ENCODE results near the gene VRK2.
"Not testable (repeated sequence)": the region's sequence is repeated elsewhere in the genome, so short reads cannot be mapped to it uniquely, and the experiment has no call there.

The VRK2 gene

GRCh38 chr2:58055033-58055786 lies 8.6 kb downstream of the VRK2 start:
- DNase-seq: no peak

DNA sequence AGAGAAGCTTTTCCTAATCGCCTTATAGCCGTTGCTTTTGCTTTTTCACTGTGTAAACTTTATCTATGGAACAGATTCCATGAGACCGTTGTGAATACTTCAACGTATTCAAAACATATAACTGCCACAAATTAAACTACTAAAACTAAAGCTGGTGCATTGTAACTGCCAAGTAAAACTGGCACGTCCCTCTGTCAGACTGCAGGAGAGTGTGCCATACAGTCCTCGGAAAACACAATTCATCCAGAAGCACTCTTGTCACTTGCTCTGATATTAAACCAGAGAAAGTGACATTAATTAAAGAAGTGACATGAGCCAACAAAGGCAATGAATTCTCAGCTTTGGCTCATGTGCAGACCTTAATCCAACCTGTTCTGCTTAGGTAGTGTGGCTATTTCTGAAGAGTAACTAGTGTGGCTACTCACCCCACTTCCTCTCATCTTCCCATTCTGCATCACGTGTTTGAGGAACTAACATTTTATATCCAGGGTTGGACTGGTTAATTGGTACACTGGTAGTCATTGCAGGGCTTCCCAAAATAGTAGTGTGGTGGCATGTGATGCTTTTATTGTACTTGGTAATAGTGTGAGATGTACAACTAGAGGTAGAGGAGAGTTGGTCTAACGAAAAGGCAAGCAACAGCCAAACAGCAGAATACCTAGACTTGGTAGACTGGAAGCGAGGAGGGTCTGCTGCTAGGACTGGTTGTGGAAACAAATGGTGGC lies 9.7 kb downstream of the VRK2 start:
- DNase-seq: no peak

DNA sequence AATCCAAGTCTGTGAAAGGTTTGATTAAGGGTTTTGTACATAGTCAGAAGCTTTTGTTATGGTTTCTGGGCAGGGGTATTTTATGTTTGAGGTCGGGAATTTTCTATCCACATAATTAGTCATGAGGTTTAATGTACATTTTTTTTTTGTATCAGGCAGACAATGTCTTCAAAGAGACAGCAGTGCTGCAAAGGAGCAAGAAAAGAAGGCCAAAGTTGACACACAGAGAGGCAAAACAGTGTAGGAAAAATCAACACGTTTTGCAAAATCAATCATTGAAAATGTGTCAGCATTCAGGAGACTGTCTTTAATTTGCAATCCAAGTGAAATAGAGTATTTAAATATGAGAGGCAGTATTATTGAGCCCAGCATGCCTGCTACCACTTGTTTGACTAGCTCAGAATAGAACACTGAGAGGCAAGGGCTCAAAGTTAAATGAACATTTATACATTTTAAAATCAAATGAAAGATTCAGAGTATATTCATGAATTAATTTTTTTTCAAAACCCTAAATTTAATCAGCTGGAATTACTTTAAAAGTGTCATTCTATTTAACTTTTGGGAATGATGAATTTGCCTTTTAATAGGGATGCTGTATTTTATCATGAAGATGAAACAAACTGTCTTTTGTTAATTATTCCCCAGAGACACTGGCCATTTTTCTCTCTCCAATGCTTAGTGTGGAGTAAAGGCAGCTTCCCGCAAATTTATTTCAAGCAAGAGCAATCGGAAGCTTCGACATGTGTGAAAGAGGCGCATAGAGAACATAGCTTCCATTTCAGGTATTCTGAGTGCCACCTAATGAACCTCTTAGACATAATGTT lies 11.3 kb downstream of the VRK2 start:
- DNase-seq: no peak

DNA sequence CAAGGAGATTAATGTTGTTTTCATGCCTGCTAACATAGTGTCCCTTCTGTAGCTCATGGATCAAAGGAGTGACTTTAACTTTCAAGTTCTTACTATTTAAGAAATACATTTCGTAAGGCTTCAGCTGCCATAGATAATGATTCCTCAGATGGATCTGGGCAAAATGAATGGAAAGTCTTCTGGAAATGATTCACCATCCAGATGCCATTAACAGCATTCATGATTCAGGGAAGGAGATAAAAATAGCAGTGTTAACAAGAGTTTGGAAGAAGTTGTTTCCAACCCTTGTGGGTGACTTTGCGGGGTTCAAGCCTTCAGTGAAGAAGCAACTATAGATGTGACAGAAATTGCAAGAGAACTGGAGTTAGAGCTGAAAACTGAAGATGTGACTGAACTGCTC lies 17.0 kb downstream of the VRK2 start:
- no peak for DNase-seq

DNA sequence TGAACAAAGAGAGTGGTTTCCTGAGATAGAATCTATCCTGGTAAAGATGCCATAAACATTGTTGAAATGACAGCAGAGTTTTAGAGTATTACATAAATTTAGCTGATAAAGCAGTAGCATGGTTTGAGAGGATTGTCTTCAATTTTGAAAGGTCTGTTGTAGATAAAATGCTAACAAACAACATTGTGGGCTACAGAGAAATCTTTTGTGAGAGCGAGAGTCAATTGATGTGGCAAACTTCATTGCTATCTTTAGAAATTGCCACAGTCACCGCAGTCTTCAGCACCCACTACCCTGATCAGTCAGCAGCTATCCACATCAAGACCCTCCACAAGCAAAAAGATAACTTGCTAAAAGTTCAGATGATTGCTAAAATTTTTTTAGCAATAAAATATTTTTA lies 17.5 kb downstream of the VRK2 start:
- no peak for DNase-seq

- no peak for DNase-seq
Measured at GRCh38 chr2:58065248-58065647, 18.6 kb downstream of the VRK2 start.

DNA sequence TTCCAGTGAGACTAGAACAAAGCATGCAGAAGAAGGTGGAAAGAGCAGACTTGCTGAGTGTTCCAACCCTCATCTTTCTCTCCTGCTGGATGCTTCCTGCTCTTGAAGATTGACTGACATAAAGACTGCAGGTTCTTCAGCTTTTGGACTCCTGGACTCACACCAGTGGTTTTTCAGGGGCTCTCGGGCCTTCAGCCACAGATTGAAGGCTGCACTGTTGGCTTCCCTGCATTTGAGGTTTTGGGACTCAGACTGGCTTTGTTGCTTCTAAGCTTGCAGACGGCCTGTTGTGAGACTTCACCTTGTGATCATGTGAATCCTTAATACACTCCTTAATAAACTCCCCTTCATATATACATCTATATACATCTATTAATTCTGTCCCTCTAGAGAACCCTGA lies 20.4 kb downstream of the VRK2 start:
- no peak for DNase-seq

- no peak for DNase-seq
Measured at GRCh38 chr2:58070765-58071164, 24.2 kb downstream of the VRK2 start.

- no peak for DNase-seq
Measured at GRCh38 chr2:58072102-58072501, 25.5 kb downstream of the VRK2 start.

GRCh38 chr2:58073008-58073407 lies 26.4 kb downstream of the VRK2 start:
- DNase-seq: no peak

DNA sequence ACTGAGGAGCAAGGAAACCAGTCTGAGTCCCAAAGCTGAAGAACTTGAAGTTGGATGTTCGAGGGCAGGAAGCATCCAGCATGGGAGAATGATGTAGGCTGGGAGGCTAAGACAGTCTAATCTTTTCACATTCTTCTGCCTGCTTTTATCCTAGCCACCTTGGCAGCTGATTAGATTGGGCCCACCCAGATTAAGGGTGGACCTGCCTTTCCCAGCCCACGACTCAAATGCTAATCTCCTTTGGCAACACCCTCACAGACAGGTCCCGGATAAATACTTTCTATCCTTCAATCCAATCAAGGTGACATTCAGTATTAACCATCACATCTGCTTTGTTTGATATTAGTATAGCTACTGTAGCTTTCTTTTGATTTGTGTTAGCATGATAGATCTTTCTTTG lies 27.1 kb downstream of the VRK2 start:
- no peak for DNase-seq

DNA sequence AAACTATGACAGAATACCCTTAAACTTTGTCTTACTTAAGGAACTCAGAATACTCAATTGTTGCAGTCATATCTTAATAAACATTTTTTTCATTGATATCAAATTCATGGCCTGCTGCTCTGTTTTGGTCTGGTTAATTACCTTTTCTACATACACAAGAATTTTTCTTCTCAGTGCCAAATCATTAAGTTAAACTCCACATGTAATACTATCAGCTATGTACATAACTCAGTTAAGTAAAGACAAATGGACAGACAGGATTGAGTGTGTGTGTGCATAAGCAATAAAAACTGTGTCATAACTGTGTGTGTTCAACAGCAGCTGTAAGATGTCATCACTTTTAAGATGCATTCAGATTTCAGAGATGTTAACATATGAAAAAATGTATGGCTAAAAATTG lies 34.4 kb downstream of the VRK2 start:
- DNase-seq: peak; percentile 9

GRCh38 chr2:58089081-58089480 lies 42.5 kb downstream of the VRK2 start:
- DNase-seq: no peak

DNA sequence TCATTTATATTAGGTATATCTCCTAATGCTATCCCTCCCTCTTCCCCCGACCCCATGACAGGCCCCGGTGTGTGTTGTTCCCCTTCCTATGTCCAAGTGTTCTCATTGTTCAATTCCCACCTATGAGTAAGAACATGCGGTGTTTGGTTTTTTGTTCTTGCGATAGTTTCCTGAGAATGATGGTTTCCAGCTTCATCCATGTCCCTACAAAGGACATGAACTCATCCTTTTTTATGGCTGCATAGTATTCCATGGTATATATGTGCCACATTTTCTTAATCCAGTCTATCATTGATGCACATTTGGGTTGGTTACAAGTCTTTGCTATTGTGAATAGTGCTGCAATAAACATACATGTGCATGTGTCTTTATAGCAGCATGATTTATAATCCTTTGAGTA lies 46.2 kb downstream of the VRK2 start:
- DNase-seq: not testable (repeated sequence)

DNA sequence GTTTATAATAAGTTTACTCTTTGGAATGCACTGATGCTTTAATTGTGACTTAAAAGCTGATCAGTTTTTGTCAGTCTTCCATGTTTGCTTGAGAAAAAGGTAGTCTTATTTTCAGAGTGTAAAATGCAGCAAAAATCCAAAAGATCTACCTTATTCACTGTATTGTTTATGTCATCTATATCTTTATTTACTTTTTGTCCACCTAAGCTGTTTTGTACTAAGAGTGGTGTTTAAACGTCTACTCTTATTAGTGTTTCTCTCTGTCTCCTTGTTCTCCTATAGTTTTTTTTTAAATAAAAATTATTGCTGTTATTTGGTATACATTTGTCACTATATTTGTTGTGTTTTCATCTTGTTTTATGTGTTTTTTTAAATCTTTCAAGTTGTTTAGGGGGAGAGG lies 50.4 kb downstream of the VRK2 start:
- no peak for DNase-seq

DNA sequence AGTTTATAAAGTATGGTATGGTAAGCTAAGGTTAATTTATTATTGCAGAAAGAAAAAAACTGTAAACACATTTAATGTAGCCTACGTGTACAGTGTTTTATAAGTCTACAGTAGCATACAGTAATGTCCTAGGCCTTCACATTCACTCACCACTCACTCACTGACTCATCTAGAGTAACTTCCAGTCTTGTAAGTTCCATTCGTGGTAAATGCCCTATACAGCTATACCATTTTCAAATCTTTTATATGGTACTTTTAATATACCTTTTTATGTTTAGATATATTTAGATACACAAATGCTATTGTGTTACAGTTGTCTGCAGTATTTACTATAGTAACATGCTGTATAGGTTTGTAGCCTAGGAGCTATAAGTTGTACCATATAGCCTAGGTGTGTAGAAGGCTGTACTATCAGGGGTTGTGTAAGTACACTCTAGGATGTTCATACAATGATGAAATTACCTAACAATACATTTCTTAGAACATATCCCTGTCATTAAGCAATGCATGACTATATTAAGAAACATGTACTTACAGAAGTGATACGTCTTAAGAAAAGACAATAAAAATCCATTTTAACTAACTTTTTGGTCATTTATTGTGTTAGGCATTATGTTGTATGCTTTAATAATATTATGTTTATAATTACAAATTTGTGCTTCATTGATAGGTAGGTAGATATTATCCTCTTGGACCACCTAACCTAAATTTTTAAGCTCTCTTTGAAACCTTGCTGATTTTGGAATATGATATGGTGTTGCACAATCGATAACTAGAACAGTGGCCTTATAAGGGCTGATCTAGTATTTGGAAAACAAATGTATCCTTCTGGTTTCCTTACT lies 51.9 kb downstream of the VRK2 start:
- DNase-seq: no peak

DNA sequence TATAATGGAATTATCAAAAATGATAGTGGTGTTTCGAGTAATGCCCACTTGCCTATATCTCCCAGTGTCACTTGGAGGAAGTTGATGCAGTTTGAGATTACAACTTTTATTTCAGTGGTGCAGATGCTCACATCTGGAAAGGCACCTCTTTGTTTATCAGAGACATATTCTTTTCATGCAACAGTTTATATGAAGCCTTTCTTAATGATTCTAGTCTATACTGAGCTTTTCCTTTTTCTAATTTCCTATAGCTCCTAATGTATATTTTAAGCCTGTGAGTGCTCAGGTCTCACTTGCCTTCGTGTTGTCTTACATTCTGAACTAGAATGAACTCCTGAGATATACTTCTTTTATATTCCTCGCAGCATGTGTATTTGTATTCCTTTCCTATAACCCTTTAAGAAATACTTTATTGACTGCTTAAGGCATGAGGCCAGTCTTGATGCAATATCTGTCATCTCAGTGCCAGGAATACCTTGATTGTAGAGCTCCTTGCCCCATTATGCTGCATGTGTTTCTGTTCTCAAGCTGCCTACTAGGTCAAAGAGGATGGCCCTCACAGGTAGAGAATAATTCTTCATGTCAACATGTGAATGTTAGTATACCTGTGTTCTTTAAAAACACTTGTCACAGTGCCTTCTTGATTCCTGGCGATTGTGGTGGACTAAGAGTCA lies 52.6 kb downstream of the VRK2 start:
- no peak for DNase-seq

GRCh38 chr2:58101500-58101899 lies 54.9 kb downstream of the VRK2 start:
- no peak for DNase-seq

DNA sequence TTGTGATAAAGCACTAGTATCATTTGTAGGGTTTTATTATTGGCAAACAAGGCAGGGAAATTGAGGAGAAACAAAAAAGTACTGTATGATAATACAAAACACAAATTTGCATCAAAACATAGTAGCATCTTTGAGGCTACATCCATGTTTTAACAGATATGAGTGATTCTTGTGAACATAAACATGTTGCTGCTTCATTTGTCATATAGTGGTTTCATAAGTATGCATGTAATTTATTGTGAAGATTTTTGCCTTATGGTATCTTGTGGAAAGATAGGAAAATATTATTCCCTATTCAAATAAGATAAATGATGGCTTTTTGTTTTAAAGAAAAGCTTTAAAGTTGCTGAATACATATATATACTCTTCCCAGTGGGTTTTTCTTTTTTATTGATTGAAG lies 60.3 kb downstream of the VRK2 start:
- DNase-seq: no peak

DNA sequence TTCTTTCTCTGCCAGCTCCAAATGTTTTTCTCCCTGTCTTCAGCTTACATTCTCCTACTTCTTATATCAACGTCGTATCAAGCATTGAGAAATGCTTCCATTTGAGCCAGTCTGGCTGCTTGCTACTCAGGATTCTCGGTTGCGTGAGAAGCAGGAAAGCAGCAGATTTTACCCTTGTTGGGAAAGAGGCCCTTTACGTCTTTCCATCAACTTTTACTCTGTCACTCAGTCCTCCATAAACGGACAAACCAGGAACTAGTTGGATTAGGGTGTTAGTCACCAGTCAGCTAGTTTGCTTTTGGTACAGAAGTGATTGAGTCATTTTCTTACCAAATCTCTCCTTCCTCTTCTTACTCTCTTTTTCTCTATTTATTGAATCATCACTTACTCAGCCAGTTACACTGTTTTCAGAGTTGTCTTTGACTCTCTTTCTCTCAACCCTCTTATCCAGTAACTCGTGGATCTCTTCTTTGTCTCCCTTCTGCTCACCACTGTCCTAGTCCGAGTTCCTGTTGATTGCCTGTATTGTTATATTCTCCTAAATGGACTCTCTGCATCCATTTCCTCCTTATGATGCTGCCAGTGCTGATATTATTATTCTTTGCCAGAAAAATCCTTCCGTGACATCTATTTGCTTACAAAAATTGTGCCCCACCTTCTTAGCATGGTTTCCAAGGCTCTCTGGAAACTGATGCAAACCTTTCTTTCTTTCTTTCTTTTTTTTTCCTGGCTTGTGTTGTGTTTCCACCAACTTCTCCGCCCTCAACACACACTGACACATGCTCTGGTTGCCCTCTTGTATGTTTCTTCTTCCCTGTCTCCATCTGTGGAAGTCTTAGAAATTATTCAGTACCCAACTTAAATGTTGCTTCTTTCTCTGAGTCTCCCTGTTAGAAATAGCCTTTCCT lies 61.5 kb downstream of the VRK2 start:
- DNase-seq: no peak

DNA sequence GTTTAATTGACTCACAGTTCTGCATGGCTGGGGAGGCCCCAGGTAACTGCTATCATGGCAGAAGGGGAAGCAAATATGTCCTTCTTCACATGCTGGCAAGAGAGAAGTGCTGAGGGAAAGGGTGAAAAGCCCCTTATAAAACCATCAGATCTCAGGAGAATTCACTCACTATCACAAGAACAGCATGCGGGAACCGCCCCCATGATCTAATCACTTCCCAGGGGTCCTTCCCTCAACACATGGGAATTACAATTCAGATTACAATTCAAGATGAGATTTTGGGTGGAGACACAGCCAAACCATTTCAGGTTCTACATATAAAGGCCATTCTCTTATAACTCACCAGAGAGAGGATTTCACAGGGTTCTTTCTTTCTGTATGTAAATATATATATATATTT lies 62.9 kb downstream of the VRK2 start:
- DNase-seq: no peak

Measured in COR-L47 (cell line).